Lower leg skin (tissue), 4 donors: Measurements from ENCODE around the gene SPAG7. TPM values are rescaled to one million over a fixed set of nuclear protein-coding genes. Genes with fewer than 3 reads are reported as not detected.

ENCODE experiments used
- DNase-seq, 2 donors: peaks; one replicate each; pipeline ENCODE4 v3.0.0-alpha.2; 2019; ENCODE audit warnings: low spot score in 2 of 2
- H3K4me3 ChIP-seq: fragments of 200-600 bp; sonication (generic); 2 replicates; pipeline ENCODE4 v1.5.1; 2017; ENCODE audit warnings: mild to moderate bottlenecking, low read depth; ENCODE audit not compliant: poor library complexity, severe bottlenecking
- CTCF ChIP-seq, 3 donors: fragments of 450-650 bp; IDR thresholded peaks; one replicate each; pipeline ENCODE4 v1.5.1; 2016; ENCODE audit warnings: antibody characterized with exemption in 3 of 3, mild to moderate bottlenecking in 3 of 3, moderate library complexity in 2 of 3
- POLR2A ChIP-seq, 2 donors: fragments of 450-650 bp; IDR thresholded peaks; one replicate each; pipeline ENCODE4 v1.6.1; 2016 to 2017; ENCODE audit warnings: antibody characterized with exemption in 2 of 2, mild to moderate bottlenecking in 1 of 2, moderate library complexity in 1 of 2
- WGBS, 2 donors: methylation state at CpG; one replicate each; pipeline ENCODE4 v1.1.5; 2018; 5-methylcytosine and 5-hydroxymethylcytosine counted together
- intact Hi-C: fragments of 100-400 bp; cut with DNase I; formaldehyde crosslinking; loops from one replicate; pipeline ENCODE4 v1.15.0; 2023; ENCODE audit warnings: low total_unique reads
- total RNA-seq, 4 donors: library from RNA; depleted of rRNA; stranded (reverse); fragments of >200 nt; gene quantifications; one replicate each; pipeline ENCODE4 v1.1.0, GENCODE V29; 2016

SPAG7 gene
- total RNA-seq, 4 donors from 2014 or later, result 35.1 to 64.0 (median 51.7) TPM

GRCh38 chr17:4971826-4972225 is 4.2 kb upstream of the SPAG7 start:
- 78 to 80% methylated on average over 6 of the region's 6 CpGs for WGBS, 2 donors
- no peak overlapping the region for H3K4me3 ChIP-seq
- DNase-seq, result no peak
- TF ChIP-seq CTCF (IDR thresholded peaks at IDR 0.05) (no peak), POLR2A (IDR thresholded peaks at IDR 0.05) (no peak)
- intact Hi-C loops, result no loop called here

- WGBS, 2 donors, result 89 to 92% methylated on average over 8 of the region's 8 CpGs
- H3K4me3 ChIP-seq, result no peak overlapping the region
- no peak for TF ChIP-seq CTCF (IDR thresholded peaks at IDR 0.05)
- no peak for TF ChIP-seq POLR2A (IDR thresholded peaks at IDR 0.05)
- DNase-seq, result no peak
- intact Hi-C loops, result no loop called here
Measured at GRCh38 chr17:4970273-4970672, 2.7 kb upstream of the SPAG7 start.

- no peak overlapping the region for H3K4me3 ChIP-seq
- DNase-seq, result no peak
- 78 to 89% methylated on average over 15 to 16 of the region's 16 CpGs for WGBS, 2 donors
- intact Hi-C loops, result no loop called here
- TF ChIP-seq CTCF (IDR thresholded peaks at IDR 0.05), result no peak
- no peak for TF ChIP-seq POLR2A (IDR thresholded peaks at IDR 0.05)
Measured at GRCh38 chr17:4969551-4970173, 2.0 kb upstream of the SPAG7 start.

- intact Hi-C loops, result no loop called here
- TF ChIP-seq CTCF (IDR thresholded peaks at IDR 0.05) (no peak), POLR2A (IDR thresholded peaks at IDR 0.05) (no peak)
- no peak overlapping the region for H3K4me3 ChIP-seq
- WGBS, 2 donors, result 76 to 82% methylated on average over 15 of the region's 15 CpGs
- no peak for DNase-seq
Measured at GRCh38 chr17:4969047-4969550, 1.5 kb upstream of the SPAG7 start.

GRCh38 chr17:4968486-4969046 is 949 bp upstream of the SPAG7 start:
- no peak for DNase-seq

More at GRCh38 chr17:4968486-4969046, 949 bp upstream of the SPAG7 start:
- no peak overlapping the region for H3K4me3 ChIP-seq
- intact Hi-C loops, result no loop called here
- TF ChIP-seq POLR2A (IDR thresholded peaks at IDR 0.05) (no peak), CTCF (IDR thresholded peaks at IDR 0.05) (no peak)
- 29 to 32% methylated on average over 23 of the region's 23 CpGs for WGBS, 2 donors
